Measurements from ENCODE around the gene ARHGAP32.

The ARHGAP32 gene

DNA sequence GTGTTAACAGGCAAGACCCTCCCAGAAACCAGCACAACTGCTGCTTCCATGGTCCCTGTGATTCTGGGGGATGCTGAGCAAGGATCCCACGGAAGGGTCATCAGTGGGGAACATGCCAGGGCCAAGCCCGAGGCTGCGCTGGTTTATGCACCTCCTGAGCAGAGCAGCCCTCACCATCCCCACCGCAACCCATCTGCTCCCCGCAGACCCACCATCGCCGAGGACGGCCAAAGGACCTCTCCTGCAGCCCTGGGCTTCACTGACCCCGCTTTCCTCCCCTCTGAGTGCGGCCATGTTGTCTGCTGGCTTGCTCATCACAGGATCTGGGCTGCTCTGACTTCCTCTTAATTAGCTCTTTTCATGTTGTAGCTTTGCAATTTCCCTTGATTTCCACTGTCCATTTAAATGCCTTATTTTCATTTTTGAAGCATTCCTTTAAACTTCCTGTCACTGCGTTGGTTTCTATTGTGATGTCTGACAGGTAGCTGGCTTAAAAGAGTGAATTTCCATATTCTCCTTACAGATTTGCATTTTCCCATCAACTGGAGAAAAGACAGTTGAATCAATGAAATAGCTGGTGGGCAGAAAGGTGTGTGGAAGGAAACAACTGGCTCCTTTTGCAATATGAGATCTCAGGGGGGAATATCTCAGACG lies 264.3 kb downstream of the ARHGAP32 start:
- in situ Hi-C loops (cut with HindIII; ENCODE audit: low sequenced_read_pairs), result no loop called here
- no peak for TF ChIP-seq CTCF (IDR thresholded peaks at IDR 0.05; ENCODE audit: low read depth, low read length, missing control alignments)
- DNase-seq (ENCODE audit: low read depth), result no peak
- no peak overlapping the region for H3K4me3 ChIP-seq (ENCODE audit: low read depth, low read length)

DNA sequence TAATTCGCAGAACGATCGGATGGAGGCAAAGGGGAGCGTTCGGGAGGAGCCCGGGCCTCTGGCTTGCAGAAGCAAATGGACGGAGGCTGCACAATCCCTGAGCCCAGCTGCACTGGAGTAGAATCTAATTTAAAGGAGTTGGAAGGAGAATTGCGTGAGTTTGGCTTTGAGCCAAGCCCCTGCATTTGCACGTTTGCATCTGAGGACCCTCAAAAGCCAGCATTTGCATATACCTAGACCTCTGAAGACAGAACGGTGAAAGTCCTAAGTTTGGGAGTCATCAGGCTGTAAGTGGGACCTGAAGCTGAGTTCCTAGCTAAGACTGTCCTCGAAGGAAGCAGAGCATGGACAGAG lies 265.0 kb downstream of the ARHGAP32 start:
- no peak for DNase-seq (ENCODE audit: low read depth)
- H3K4me3 ChIP-seq (ENCODE audit: low read depth, low read length), result no peak overlapping the region
- in situ Hi-C loops (cut with HindIII; ENCODE audit: low sequenced_read_pairs), result no loop called here
- TF ChIP-seq CTCF (IDR thresholded peaks at IDR 0.05; ENCODE audit: low read depth, low read length, missing control alignments), result no peak

- TF ChIP-seq CTCF (IDR thresholded peaks at IDR 0.05; ENCODE audit: low read depth, low read length, missing control alignments), result no peak
- H3K4me3 ChIP-seq (ENCODE audit: low read depth, low read length), result no peak overlapping the region
- DNase-seq (ENCODE audit: low read depth), result no peak
- in situ Hi-C loops (cut with HindIII; ENCODE audit: low sequenced_read_pairs), result no loop called here
Measured at GRCh38 chr11:128926437-128927107, 265.6 kb downstream of the ARHGAP32 start.

DNA sequence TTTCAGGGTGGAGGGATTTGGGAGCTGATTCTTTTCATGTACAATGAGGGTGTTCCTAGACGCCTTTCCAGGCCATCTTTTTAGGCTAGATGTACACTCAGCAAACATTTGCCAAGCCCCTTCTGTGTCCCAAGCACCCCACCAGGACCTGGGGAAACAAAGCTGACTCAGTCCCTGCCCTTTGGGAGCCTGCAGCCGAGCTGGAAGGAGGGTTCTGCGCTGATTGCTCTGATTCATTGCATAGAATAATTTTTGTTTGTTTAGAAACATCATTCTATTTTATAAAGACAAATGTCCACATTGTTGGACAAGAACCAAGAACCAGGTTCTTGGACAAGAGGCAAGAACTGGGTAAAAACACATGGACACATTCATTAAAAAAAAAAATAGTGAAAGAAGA lies 266.1 kb downstream of the ARHGAP32 start:
- in situ Hi-C loops (cut with HindIII; ENCODE audit: low sequenced_read_pairs), result no loop called here
- no peak for DNase-seq (ENCODE audit: low read depth)
- no peak for TF ChIP-seq CTCF (IDR thresholded peaks at IDR 0.05; ENCODE audit: low read depth, low read length, missing control alignments)
- H3K4me3 ChIP-seq (ENCODE audit: low read depth, low read length), result no peak overlapping the region

GRCh38 chr11:128925250-128925600 lies 266.9 kb downstream of the ARHGAP32 start:
- no peak for DNase-seq (ENCODE audit: low read depth)
- no peak overlapping the region for H3K4me3 ChIP-seq (ENCODE audit: low read depth, low read length)
- in situ Hi-C loops (cut with HindIII; ENCODE audit: low sequenced_read_pairs), result no loop called here
- TF ChIP-seq CTCF (IDR thresholded peaks at IDR 0.05; ENCODE audit: low read depth, low read length, missing control alignments), result no peak

GRCh38 chr11:128924510-128925249 lies 267.4 kb downstream of the ARHGAP32 start:
- no peak for TF ChIP-seq CTCF (IDR thresholded peaks at IDR 0.05; ENCODE audit: low read depth, low read length, missing control alignments)
- no peak for DNase-seq (ENCODE audit: low read depth)
- in situ Hi-C loops (cut with HindIII; ENCODE audit: low sequenced_read_pairs), result no loop called here
- no peak overlapping the region for H3K4me3 ChIP-seq (ENCODE audit: low read depth, low read length)

Measured in astrocyte of the cerebellum (primary cell).